DND-41 (cell line): ENCODE data around the gene KCNIP1.

Experiments
- ATAC-seq: fragments of 200-7000 bp; cut with Tn5 transposase; 3 replicates; pipeline ENCODE4 v1.9.1; 2021; ENCODE audit warnings: low read depth; ENCODE audit not compliant: insufficient read depth
- DNase-seq: peaks from one replicate; pipeline ENCODE4 v3.0.0-alpha.2; 2020
- H2AFZ ChIP-seq: 2 replicates; pipeline ENCODE4 v1.6.0; 2012; ENCODE audit warnings: low read depth, low read length
- H3K27ac ChIP-seq: 2 replicates; pipeline ENCODE4 v1.5.1; 2012; ENCODE audit warnings: low read length, inconsistent platforms
- H3K27me3 ChIP-seq: fragments of 200-600 bp; sonication (generic); 2 replicates; pipeline ENCODE4 v1.6.0; 2012; ENCODE audit warnings: low read length, mild to moderate bottlenecking, inconsistent platforms; ENCODE audit not compliant: insufficient read depth, poor library complexity
- H3K36me3 ChIP-seq: 2 replicates; pipeline ENCODE4 v1.5.1; 2012; ENCODE audit warnings: low read length, inconsistent platforms; ENCODE audit not compliant: insufficient read depth
- H3K4me1 ChIP-seq: 2 replicates; pipeline ENCODE4 v1.5.1; 2012; ENCODE audit warnings: mild to moderate bottlenecking, low read length; ENCODE audit not compliant: insufficient read depth
- H3K4me2 ChIP-seq: 2 replicates; pipeline ENCODE4 v1.6.0; 2012; ENCODE audit warnings: mild to moderate bottlenecking, moderate library complexity, low read length, inconsistent platforms; ENCODE audit not compliant: insufficient read depth
- H3K4me3 ChIP-seq, 2 experiments: fragments of 200-600 bp in 1 of 2; shearing (Covaris generic) in 1 of 2; 2 replicates each; pipeline ENCODE4 v1.5.1; 2012 to 2016; ENCODE audit warnings: inconsistent platforms in 2 of 2, low read length in 2 of 2, mild to moderate bottlenecking in 2 of 2, low read depth in 1 of 2, moderate library complexity in 1 of 2
- H3K79me2 ChIP-seq: 2 replicates; pipeline ENCODE4 v1.6.0; 2012; ENCODE audit warnings: low read length, inconsistent platforms; ENCODE audit not compliant: insufficient read depth
- H3K9ac ChIP-seq: 2 replicates; pipeline ENCODE4 v1.6.0; 2012; ENCODE audit warnings: low read depth, mild to moderate bottlenecking, inconsistent platforms, low read length, moderate library complexity
- H3K9me3 ChIP-seq: 2 replicates; pipeline ENCODE4 v1.5.1; 2012; ENCODE audit warnings: low read length, moderate library complexity, mild to moderate bottlenecking, inconsistent platforms; ENCODE audit not compliant: insufficient read depth, severe bottlenecking
- H4K20me1 ChIP-seq: 2 replicates; pipeline ENCODE4 v1.6.0; 2012; ENCODE audit warnings: low read length; ENCODE audit not compliant: insufficient read depth
- CTCF ChIP-seq: IDR thresholded peaks from 2 replicates; pipeline ENCODE4 v1.5.1; 2012; ENCODE audit warnings: borderline replicate concordance, low read length, moderate library complexity, mild to moderate bottlenecking; ENCODE audit not compliant: poor library complexity, severe bottlenecking; ENCODE audit errors: extremely low read depth
- EZH2 ChIP-seq: IDR thresholded peaks from 3 replicates; pipeline ENCODE4 v1.6.1; 2012; ENCODE audit warnings: borderline replicate concordance, low read depth, mild to moderate bottlenecking, moderate library complexity, low read length, inconsistent platforms; ENCODE audit not compliant: severe bottlenecking

KCNIP1 gene

GRCh38 chr5:170715141-170715540 is 211.3 kb downstream of the KCNIP1 start:
- Histone ChIP-seq H3K27ac (no peak overlapping the region), H3K4me2 (no peak overlapping the region), H4K20me1 (no peaks in the 10 kb centered on the region), H3K27me3 (no peaks in the 10 kb centered on the region), H3K9ac (no peak overlapping the region), H3K9me3 (no peaks in the 10 kb centered on the region), H3K4me3 (no peak overlapping the region), H2AFZ (no peak overlapping the region), H3K79me2 (no peaks in the 10 kb centered on the region), H3K36me3 (no peaks in the 10 kb centered on the region), H3K4me1 (no peaks in the 10 kb centered on the region)
- ATAC-seq (no peak), DNase-seq (no peak)
- TF ChIP-seq CTCF (no peak), EZH2 (no peak)

- Histone ChIP-seq H3K27me3 (no peaks in the 10 kb centered on the region), H3K79me2 (no peaks in the 10 kb centered on the region), H3K4me3 (no peak overlapping the region), H3K27ac (no peak overlapping the region), H3K4me1 (no peaks in the 10 kb centered on the region), H3K9me3 (no peaks in the 10 kb centered on the region), H2AFZ (no peak overlapping the region), H3K36me3 (no peaks in the 10 kb centered on the region), H3K4me2 (no peak overlapping the region), H4K20me1 (no peaks in the 10 kb centered on the region), H3K9ac (no peak overlapping the region)
- no peak for ATAC-seq
- no peak for TF ChIP-seq CTCF
- no peak for TF ChIP-seq EZH2
- no peak for DNase-seq
These were observed 212.6 kb downstream of the KCNIP1 start for GRCh38 chr5:170716396-170716795.

DNA sequence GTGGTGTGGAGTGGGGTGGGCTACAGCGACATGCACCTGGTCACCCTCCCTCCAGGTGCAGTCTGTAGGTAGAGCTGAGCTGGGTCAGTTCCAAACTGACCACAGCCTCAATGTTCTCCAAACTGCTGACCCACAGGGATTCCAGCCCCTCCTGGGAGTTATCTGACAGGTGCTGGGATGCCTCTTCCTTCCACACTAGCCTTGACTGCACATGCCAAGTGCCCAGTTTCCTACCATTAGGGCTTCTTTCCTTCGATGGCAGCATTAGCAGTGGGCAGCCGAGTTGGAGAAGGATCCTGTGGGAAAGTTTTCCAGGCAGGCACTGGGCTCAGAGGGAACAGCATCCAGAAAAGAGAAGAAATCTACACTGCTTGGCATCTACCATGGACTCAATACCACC is 215.7 kb downstream of the KCNIP1 start:
- no peak overlapping the region for H3K27ac ChIP-seq
- no peaks in the 10 kb centered on the region for H3K36me3 ChIP-seq
- ATAC-seq = no peak
- H3K9ac ChIP-seq = no peak overlapping the region
- H3K4me3 ChIP-seq = no peak overlapping the region
- DNase-seq = no peak
- no peaks in the 10 kb centered on the region for H3K27me3 ChIP-seq
- H3K4me1 ChIP-seq = no peaks in the 10 kb centered on the region
- no peak overlapping the region for H3K4me2 ChIP-seq
- H4K20me1 ChIP-seq = no peaks in the 10 kb centered on the region
- H2AFZ ChIP-seq = no peak overlapping the region
- TF ChIP-seq EZH2 (no peak), CTCF (no peak)
- no peaks in the 10 kb centered on the region for H3K79me2 ChIP-seq
- H3K9me3 ChIP-seq = no peaks in the 10 kb centered on the region

DNA sequence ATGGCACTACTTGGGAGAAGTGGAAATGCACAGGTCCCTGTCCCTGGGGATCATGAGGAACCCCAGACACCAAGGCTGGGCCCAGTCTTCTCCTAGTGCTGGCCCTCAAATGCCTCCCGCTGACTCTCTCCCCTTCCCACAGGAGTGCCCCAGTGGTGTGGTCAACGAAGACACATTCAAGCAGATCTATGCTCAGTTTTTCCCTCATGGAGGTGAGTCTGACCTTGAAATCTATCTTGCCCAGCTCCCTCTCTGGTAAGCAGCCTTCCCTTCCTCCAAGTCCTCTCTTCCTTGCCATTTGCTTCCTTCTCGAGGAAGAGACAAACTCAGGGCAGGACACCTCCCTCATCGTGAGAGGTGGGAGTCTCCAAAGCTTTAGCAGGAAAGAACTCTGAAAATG is 216.4 kb downstream of the KCNIP1 start:
- Histone ChIP-seq H3K9me3 (no peaks in the 10 kb centered on the region), H3K4me3 (no peak overlapping the region), H3K27me3 (no peaks in the 10 kb centered on the region)

More for the DNA sequence above, 216.4 kb downstream of the KCNIP1 start:
- Histone ChIP-seq H3K36me3 (no peaks in the 10 kb centered on the region), H3K4me2 (no peak overlapping the region), H3K27ac (no peak overlapping the region), H3K79me2 (no peaks in the 10 kb centered on the region), H3K4me1 (no peaks in the 10 kb centered on the region), H3K9ac (no peak overlapping the region), H2AFZ (no peak overlapping the region), H4K20me1 (no peaks in the 10 kb centered on the region)
- DNase-seq (no peak), ATAC-seq (no peak)
- TF ChIP-seq CTCF (no peak), EZH2 (no peak)
